Cardiac fibroblast (primary cell): ENCODE measurements around the gene MORN1.

Experiments
- DNase-seq, 2 donors: peaks; one replicate each; pipeline versions ENCODE4 v3.0.0 to v3.0.0-alpha.2; 2010; ENCODE audit warnings: low read depth in 2 of 2
- H3K4me3 ChIP-seq, 2 donors: replicated peaks in 1 of 2; 1 replicate in 1 of 2; 2 replicates in 1 of 2; pipeline ENCODE4 v1.5.1; 2011; ENCODE audit warnings: low read depth in 2 of 2, low read length in 2 of 2, mild to moderate bottlenecking in 2 of 2, moderate library complexity in 1 of 2
- TF ChIP-seq, protein P1 (sequence below): IDR thresholded peaks from one replicate; pipeline ENCODE4 v1.5.1; 2011; ENCODE audit warnings: low read depth, mild to moderate bottlenecking, low read length, inconsistent platforms

The MORN1 gene

DNA sequence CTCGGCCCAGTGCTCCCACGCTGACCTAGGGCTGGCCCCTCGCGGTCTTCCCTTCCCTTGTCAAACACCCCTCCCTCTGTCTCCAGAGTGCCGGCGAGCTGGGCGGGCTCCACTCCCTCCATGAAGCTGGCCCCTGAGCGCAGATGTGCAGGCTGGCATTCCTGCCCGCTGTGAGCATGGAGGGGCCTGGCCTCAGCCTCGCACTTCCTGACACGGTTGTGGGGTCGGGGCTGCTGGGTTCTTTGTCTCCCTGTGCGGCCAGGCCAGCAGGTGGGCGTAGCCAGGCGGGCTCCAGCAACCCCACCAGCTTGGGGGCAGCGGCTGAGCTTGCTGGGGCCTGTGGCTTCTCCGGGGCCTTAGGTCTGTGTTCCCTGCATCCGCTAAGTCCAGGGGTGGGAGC lies 35.2 kb upstream of the MORN1 start:
- TF ChIP-seq, protein P1, sequence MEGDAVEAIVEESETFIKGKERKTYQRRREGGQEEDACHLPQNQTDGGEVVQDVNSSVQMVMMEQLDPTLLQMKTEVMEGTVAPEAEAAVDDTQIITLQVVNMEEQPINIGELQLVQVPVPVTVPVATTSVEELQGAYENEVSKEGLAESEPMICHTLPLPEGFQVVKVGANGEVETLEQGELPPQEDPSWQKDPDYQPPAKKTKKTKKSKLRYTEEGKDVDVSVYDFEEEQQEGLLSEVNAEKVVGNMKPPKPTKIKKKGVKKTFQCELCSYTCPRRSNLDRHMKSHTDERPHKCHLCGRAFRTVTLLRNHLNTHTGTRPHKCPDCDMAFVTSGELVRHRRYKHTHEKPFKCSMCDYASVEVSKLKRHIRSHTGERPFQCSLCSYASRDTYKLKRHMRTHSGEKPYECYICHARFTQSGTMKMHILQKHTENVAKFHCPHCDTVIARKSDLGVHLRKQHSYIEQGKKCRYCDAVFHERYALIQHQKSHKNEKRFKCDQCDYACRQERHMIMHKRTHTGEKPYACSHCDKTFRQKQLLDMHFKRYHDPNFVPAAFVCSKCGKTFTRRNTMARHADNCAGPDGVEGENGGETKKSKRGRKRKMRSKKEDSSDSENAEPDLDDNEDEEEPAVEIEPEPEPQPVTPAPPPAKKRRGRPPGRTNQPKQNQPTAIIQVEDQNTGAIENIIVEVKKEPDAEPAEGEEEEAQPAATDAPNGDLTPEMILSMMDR = no peak
- no peak overlapping the region for H3K4me3 ChIP-seq
- DNase-seq = no peak

GRCh38 chr1:2425892-2426291 lies 34.5 kb upstream of the MORN1 start:
- no peak overlapping the region for H3K4me3 ChIP-seq
- DNase-seq = no peak
- TF ChIP-seq, protein P1 = no peak

DNA sequence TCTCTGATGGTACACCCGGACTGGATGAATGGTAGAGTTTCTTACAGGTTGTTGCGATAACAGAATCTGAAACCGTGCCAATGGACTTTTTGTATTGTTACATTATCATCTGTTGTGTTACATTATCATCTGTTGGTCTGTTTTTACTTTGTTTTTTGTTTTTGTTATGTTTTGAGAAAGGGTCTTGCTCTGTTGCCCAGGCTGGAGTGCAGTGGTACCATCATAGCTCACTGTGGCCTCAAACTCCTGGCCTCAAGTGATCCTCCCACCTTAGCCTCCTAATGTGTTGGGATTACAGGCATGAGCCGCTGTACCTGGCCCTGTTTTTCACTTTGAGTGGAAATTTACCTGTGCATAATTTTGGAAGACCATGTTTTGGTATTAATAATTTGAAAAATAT lies 31.2 kb upstream of the MORN1 start:
- DNase-seq = no peak
- no peak overlapping the region for H3K4me3 ChIP-seq
- TF ChIP-seq, protein P1 = no peak

DNA sequence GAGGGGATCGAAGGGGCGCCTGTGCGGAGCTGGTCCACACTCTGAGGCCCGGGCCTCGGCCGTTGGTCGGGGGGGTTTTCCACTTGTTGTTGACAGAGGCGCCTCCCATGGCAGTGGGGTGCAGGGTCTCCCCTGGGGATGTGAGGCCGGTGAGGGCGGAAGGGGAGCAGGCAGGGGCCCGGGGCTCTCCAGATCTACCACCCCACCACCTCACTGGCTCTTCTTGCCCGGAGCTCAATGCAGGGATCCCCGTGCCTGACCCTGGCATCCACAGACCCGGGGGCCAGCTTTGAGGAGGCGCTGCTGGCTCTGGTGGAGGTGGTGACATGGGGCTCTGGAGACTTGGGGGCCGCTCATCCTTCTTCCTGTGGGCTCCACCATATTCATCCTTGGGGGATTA lies 28.1 kb upstream of the MORN1 start:
- no peak overlapping the region for H3K4me3 ChIP-seq
- DNase-seq = no peak

GRCh38 chr1:2418791-2419320 lies 27.5 kb upstream of the MORN1 start:
- DNase-seq = no peak
- TF ChIP-seq, protein P1 = no peak
- H3K4me3 ChIP-seq = no peak overlapping the region

More for the DNA sequence above, 28.1 kb upstream of the MORN1 start:
- TF ChIP-seq, protein P1 = no peak

- no peak for DNase-seq
- TF ChIP-seq, protein P1 = no peak
- no peak overlapping the region for H3K4me3 ChIP-seq
Observed at GRCh38 chr1:2417833-2418225, 26.5 kb upstream of the MORN1 start.
